EL (cell line): Measurements from ENCODE around the gene SRGAP2B.
"Not testable (repeated sequence)": the region's sequence is repeated elsewhere in the genome, so short reads cannot be mapped to it uniquely, and the experiment has no call there.

Experiments
- DNase-seq: peaks from one replicate; pipeline ENCODE4 v3.0.0-alpha.2; 2016

SRGAP2B gene

GRCh38 chr1:144938627-144939026 lies 156.5 kb downstream of the SRGAP2B start:
- DNase-seq = not testable (repeated sequence)

DNA sequence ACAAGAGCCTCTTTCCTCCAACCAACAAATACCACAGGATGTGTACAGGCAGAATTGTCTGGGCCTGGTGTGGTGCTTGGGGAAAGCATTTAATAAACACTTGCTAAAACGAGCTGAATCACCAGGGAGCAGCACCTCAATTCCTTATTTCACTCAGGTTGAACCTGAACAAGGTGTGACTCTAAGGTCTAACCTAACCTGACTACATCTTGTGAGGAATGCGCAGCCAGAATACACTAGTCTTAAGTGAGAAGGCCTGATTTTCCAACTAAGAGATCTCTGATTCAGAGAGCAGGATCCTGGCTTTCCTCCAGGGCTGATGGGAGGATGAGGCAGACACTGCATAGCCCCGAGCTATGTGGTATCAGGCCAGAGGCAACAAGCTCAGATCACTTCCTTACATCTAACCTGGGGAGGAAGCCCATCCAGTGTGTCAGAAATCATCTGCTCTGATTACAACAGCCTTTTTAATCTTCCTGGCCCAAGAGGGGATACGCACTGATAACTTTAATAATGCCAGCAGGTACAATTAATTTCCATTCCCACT lies 158.9 kb downstream of the SRGAP2B start:
- not testable (repeated sequence) for DNase-seq

GRCh38 chr1:144935310-144935709 lies 159.8 kb downstream of the SRGAP2B start:
- not testable (repeated sequence) for DNase-seq

GRCh38 chr1:144933014-144933413 lies 162.1 kb downstream of the SRGAP2B start:
- DNase-seq = not testable (repeated sequence)

- DNase-seq = peak; percentile 21
These were observed 163.0 kb downstream of the SRGAP2B start for GRCh38 chr1:144932153-144932552.

DNA sequence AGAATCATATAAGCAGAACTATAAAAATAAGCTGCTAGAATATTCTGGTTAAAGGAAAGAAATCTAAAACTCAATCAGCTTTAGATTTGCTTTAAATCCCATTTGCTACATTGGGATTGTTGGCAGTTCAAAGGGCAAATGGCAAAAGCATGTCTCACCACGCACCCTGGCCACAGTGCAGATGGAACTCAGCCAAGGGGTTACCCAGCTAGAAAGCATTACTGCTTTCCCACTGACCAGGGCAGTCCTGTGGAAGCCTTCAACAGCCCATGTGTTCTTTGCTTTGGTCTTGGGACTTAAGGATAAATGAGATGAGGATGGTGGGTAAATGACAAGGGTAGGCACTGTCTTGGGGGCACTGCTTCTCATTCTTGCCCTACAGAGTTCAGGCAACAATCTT lies 163.6 kb downstream of the SRGAP2B start:
- DNase-seq = peak; percentile 1

DNA sequence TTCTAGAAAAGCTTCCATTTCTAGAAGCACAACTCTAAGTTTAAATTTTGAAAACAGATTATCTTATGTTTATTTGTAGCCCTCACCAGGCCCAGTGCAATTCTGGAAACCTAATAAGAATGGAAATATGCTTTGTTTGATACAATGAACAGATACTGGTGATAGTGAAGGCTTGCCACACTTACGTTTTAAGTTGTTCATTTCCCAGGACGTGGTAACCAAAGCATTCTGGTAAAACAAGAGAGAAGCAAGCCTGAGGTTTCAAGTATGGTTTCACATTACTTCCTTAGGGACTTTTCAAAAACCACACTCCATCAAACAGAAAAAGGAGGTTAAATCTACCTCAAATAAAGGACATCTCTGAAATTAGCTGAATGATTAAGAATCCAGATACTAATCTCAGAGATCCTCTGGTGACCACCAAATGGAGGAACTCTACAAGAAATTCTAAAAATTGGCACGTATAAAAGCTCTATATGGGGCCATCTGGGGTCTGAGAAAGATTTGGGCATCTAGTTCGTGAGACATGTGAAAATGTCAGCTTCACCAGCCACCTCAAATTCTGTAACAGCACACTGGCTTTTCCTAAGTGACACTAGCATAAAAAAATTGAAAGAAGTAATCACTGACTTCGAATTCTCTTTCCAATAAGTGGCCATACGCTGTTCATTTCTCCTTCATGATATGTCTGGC lies 164.9 kb downstream of the SRGAP2B start:
- not testable (repeated sequence) for DNase-seq

- DNase-seq = not testable (repeated sequence)
These were observed 167.8 kb downstream of the SRGAP2B start for GRCh38 chr1:144927292-144927691.

DNA sequence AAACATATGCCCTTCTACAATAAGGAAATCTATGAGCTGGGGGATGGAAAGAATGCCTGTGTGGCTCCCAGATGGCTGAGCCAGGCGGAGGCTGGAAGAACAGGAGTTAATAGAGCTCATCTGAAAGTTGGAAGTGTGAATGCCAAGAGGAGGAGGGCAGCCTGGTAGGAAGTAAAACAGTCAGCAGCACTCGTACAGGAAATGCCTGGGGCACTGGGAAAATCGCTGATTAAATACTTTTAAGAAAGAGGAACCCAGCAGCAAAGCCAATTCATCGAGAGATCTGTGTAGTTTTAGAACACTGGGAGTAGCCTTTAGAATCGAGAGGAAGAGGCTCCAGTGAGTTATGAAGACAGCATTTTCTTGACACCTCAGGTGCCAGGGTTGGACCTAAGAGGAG lies 171.5 kb downstream of the SRGAP2B start:
- DNase-seq = not testable (repeated sequence)

DNA sequence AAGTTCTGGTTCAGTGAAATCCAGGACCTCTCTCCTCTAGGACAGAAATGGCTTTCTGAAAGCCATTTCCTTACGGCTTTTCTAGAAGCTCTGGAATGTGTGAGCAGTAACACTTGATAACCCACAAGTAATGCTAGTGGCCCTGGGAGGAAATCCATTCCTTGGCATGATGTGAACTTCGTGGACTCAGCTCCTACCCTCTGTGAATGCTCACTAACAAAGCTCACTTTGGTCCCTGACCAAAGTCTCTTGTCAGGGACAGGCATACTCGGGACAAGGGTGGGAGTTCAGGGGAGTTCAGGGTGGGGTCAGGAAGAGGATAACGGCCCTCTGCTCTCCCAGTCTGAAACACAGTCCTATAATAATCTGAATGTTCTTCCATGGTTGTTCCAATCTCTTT lies 172.3 kb downstream of the SRGAP2B start:
- peak; percentile 9 for DNase-seq

- DNase-seq = not testable (repeated sequence)
These were observed 176.0 kb downstream of the SRGAP2B start for GRCh38 chr1:144919106-144919505.

DNA sequence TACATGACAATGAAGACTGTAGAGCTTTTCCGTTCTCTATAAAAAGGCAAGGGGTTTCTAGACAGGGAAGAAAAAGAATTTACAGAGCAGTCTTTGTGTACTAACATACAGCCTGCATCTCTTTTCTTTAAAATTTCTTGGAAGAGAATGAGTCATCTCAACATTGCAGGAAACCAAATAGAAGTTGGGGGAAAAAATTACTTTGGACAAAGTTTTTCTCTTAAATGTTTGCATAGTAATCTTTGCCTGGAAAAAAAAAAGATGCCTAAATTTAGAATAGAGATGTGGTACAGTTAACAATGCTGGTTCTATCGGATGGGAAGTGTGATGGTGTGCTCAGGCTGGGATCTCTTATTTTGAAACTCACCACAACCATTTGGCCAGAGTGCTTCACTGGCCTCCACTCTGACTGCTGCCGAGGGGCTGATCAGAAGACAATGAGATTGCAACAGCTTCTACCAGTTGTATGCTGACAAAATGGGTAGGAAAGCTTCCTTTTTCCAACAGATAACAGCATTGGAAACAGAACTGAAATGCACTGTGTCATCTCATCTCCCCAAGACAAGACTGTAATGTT lies 177.0 kb downstream of the SRGAP2B start:
- DNase-seq = not testable (repeated sequence)

DNA sequence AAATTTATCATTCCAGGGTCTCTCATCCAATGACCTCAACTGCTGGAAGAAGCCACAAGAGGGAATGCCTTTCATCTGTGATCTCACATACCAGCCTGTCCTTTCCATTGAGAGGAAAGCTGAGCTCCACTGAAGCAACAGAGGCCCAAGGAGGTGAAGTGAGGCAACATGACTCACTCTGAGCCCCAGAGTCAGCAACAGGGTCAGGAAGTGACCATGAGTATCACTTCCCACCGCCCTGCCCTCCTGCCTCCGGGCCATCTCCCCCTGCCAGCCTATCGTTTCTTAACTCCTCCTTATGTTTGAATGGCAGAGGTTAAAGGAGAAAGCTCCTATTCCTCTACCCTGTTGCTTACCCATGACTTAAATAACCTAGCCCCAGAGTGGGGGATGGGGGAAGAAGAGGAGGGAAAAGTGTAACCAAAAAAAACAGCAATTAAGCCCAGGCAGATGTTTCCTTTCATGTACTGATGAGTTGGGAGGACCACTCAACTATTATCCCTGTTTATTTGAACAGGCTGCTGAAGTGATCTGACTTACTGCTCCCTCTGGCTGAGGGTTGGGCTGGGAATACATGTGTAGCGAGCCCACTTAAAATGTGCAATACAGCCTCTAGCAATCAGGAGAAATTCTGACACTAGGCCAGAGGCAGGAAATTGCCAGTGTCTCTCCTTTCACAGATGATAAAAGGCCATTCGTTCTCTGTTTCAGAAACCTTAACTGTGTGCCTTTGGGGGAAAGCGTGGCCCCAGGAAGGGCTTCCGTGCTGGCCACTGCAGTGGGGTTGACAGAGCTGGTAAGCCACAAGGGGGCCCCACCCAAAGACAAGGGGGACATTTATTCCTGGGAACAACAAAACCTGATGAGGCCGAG lies 177.7 kb downstream of the SRGAP2B start:
- not testable (repeated sequence) for DNase-seq

DNA sequence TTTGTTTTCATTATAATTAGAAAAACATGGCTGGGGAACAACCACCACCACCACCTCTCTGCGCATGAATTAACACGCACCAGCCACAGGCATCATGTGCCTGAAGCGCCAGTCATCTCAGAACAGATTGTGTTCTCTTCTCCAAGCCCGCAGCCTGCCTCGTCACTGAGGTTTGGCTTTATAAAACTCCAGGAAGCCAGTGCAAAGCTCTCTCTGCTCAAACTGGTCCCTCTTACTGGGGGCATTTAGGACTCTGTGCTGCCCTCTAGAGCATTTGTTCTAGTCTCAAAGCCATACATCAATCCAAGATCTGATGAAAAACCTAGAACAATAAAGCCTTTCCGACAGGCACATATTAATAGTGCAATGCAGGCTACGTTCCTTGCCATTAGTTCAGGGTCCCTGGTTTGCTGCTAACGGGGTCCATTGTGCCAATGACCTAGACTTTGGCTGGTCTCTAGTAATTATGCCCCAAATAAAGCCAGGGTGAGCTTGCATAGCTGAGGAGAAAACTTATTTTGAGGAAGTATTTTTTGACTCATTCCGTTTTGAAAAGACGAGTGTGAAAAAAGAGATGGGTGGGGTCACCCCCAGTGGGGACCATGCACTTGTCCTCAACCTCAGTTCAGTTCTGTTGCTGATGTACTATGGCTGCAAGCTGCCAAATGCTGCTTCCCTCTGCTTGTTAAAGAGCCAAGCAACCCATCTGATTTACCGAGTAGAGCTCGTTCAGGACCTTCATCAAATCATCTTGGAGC lies 181.0 kb downstream of the SRGAP2B start:
- DNase-seq = not testable (repeated sequence)

DNA sequence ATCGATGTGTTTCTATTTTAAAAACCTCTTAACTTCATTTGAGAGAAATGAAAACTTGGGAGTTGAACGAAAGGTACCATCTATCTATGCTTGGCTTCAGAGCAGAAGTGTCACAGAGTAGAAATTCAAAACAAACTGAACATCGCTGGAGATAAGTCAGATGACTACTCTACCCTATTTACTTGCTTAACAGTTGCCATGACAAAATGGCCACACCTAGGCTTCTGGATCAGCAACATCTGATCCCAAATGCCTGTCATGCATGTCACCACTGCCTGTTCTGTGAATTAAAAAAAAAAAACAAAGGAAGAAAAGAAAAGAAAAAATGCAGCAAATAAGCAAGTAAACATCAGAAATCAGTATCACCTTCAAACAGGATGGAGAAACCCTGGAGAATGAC lies 181.7 kb downstream of the SRGAP2B start:
- DNase-seq = not testable (repeated sequence)

- not testable (repeated sequence) for DNase-seq
These were observed 184.4 kb downstream of the SRGAP2B start for GRCh38 chr1:144910729-144911128.

- not testable (repeated sequence) for DNase-seq
These were observed 194.3 kb downstream of the SRGAP2B start for GRCh38 chr1:144900841-144901240.

GRCh38 chr1:144894454-144895201 lies 200.5 kb downstream of the SRGAP2B start:
- DNase-seq = not testable (repeated sequence)

DNA sequence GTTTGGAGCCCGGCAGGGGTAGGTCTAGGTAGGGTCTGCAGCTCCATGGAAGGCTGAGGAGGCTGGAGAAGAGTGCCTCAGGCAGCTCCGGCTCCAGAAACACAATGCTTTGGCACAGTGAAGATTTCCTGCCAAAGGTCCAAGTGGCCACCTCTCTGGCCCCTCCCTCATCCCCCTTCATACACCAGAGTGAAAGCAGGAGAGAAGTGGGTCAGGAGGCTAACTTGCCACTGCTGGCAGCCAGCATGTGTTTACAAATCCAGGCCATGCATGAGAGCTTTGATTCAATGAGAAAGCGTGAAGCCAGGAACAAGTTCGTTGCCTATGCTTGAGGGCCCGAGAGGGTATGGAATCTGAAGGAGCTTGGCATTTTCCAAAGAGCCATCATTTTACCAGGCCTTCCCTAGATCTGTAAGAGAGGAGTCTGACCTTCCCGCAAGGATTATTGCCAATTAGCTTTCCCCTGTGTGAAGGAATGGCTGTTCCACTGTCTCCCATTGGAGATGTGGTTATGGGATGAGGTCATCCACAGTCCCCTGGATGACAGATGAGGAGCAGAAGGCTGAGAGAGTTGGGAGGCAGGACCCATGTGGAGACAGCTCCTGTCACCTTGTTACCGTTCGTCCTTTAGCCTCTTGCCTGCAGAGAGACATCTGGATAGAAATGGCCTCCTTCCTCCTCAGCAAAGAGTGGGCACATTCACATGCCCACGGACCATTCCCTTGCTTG lies 201.3 kb downstream of the SRGAP2B start:
- not testable (repeated sequence) for DNase-seq

DNA sequence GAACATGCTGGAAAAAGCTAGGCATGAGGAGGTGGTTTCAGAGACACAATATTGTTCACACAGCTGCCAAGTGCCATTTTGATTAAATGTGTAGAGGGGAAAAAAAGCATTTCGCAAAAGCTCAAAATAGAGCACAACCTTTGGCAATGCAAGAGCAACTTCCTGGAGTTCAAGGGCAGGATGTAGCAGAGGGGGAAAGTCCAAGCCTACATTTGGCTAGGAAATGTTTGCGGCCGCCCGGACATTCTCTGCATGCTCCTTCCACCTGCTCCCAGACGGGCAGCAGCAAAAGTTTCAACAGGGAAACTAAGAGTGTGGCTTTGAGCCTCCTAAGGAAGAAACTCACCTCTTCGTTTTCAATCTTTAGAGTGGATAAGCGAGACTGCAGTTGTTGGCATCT lies 202.1 kb downstream of the SRGAP2B start:
- DNase-seq = not testable (repeated sequence)
